GM19351 (cell line): Measurements from ENCODE around the gene CSMD2.
"Not testable (repeated sequence)": the region's sequence is repeated elsewhere in the genome, so short reads cannot be mapped to it uniquely, and the experiment has no call there.

ENCODE experiments used
- ATAC-seq: cut with Tn5 transposase; IDR thresholded peaks from one replicate; pipeline ENCODE4 v1.9.1; 2021; ENCODE audit warnings: mild to moderate bottlenecking, moderate library complexity; ENCODE audit not compliant: unreplicated experiment

Gene CSMD2

GRCh38 chr1:34057347-34058130 lies 107.5 kb downstream of the CSMD2 start:
- no peak for ATAC-seq

GRCh38 chr1:34055818-34056217 lies 109.2 kb downstream of the CSMD2 start:
- ATAC-seq: no peak

GRCh38 chr1:34054920-34055319 lies 110.1 kb downstream of the CSMD2 start:
- ATAC-seq: no peak

GRCh38 chr1:34053660-34054059 lies 111.4 kb downstream of the CSMD2 start:
- no peak for ATAC-seq

- no peak for ATAC-seq
Observed at GRCh38 chr1:34052565-34052964, 112.5 kb downstream of the CSMD2 start.

- ATAC-seq: no peak
Observed at GRCh38 chr1:34050709-34051485, 114.1 kb downstream of the CSMD2 start.

GRCh38 chr1:34049994-34050393 lies 115.0 kb downstream of the CSMD2 start:
- no peak for ATAC-seq

- ATAC-seq: no peak
Observed at GRCh38 chr1:34049477-34049876, 115.6 kb downstream of the CSMD2 start.

GRCh38 chr1:34037856-34038255 lies 127.2 kb downstream of the CSMD2 start:
- ATAC-seq: no peak

- no peak for ATAC-seq
Observed at GRCh38 chr1:34037109-34037508, 127.9 kb downstream of the CSMD2 start.

GRCh38 chr1:34034036-34034435 lies 131.0 kb downstream of the CSMD2 start:
- ATAC-seq: no peak

GRCh38 chr1:34029954-34030353 lies 135.1 kb downstream of the CSMD2 start:
- ATAC-seq: no peak

- no peak for ATAC-seq
Observed at GRCh38 chr1:34029515-34029914, 135.5 kb downstream of the CSMD2 start.

GRCh38 chr1:34028381-34029055 lies 136.5 kb downstream of the CSMD2 start:
- no peak for ATAC-seq

GRCh38 chr1:34025675-34026074 lies 139.4 kb downstream of the CSMD2 start:
- no peak for ATAC-seq

- ATAC-seq: no peak
Observed at GRCh38 chr1:34024485-34024884, 140.5 kb downstream of the CSMD2 start.

GRCh38 chr1:34019741-34020552 lies 145.1 kb downstream of the CSMD2 start:
- no peak for ATAC-seq

GRCh38 chr1:34018285-34018684 lies 146.7 kb downstream of the CSMD2 start:
- ATAC-seq: no peak

GRCh38 chr1:34016281-34016680 lies 148.7 kb downstream of the CSMD2 start:
- ATAC-seq: not testable (repeated sequence)

GRCh38 chr1:34013958-34014737 lies 150.9 kb downstream of the CSMD2 start:
- no peak for ATAC-seq
